Psoas muscle (tissue), 8 donors: ENCODE measurements around the gene SYNDIG1. TPM values are rescaled to one million over a fixed set of nuclear protein-coding genes. Genes with fewer than 3 reads are reported as not detected.

ENCODE experiments used
- ATAC-seq, 4 donors: fragments of 200-7000 bp; cut with Tn5 transposase; one replicate each; pipeline ENCODE4 v1.9.1; 2020; ENCODE audit warnings: moderate library complexity in 3 of 4, mild to moderate bottlenecking in 2 of 4
- DNase-seq, 2 donors: peaks; one replicate each; pipeline ENCODE4 v3.0.0-alpha.2; 2020
- H3K27ac ChIP-seq: fragments of 200-600 bp; one replicate; pipeline ENCODE4 v1.8.0; 2022
- H3K27me3 ChIP-seq, 3 donors: fragments of 200-600 bp in 1 of 3; one replicate each; pipeline versions ENCODE4 v1.6.1 to v1.8.0; 2013 to 2022; ENCODE audit warnings: low read length in 2 of 3, mild to moderate bottlenecking in 2 of 3, moderate library complexity in 1 of 3; ENCODE audit not compliant: insufficient read depth in 3 of 3
- H3K36me3 ChIP-seq, 2 donors: fragments of 200-600 bp in 1 of 2; one replicate each; pipeline versions ENCODE4 v1.6.1 to v1.8.0; 2013 to 2022; ENCODE audit warnings: low read depth in 1 of 2, mild to moderate bottlenecking in 1 of 2, moderate library complexity in 1 of 2; ENCODE audit not compliant: insufficient read depth in 1 of 2
- H3K4me1 ChIP-seq: fragments of 200-600 bp; one replicate; pipeline ENCODE4 v1.8.0; 2022
- H3K4me3 ChIP-seq: fragments of 200-600 bp; one replicate; pipeline ENCODE4 v1.8.0; 2022; ENCODE audit warnings: mild to moderate bottlenecking
- H3K9me3 ChIP-seq: fragments of 200-600 bp; one replicate; pipeline ENCODE4 v1.8.0; 2022
- WGBS, 3 donors: extraction: QIAGEN DNeasy Blood & Tissue Kit; methylation state at CpG; one replicate each; pipeline versions ENCODE4 v1.1.6 to v1.1.7; 2013; 5-methylcytosine and 5-hydroxymethylcytosine counted together
- intact Hi-C, 2 donors: fragments of 100-400 bp; cut with DNase I; formaldehyde crosslinking; loops; one replicate each; pipeline versions ENCODE4 v1.11.0 to v1.14.2; 2022
- polyA plus RNA-seq, 3 donors: library from polyadenylated mRNA; stranded (reverse); fragments of 200-250 nt; gene quantifications; one replicate each; pipeline ENCODE4 v1.2.3, GENCODE V29; 2013
- total RNA-seq, 4 donors: library from RNA; stranded (reverse); fragmentation: NEBNext Ultra II Directional in 2 of 4; extraction: Animal tissue kit (Norgen Biotek cat#: 25700) in 2 of 4; gene quantifications; one replicate each; pipeline versions ENCODE4 v1.2.1 to v1.2.4, GENCODE V29; 2021 to 2023
- TF ChIP-seq, protein P1 (sequence below): fragments of 200-600 bp; IDR thresholded peaks from one replicate; pipeline ENCODE4 v1.8.0; 2022; ENCODE audit warnings: antibody characterized with exemption
- donor health status: healthy with polysubstance abuse.
- donor health status: DM: no; HTN: no; CAD: no; lungs with moderate emphysema.
- donor health status: Bipolar disorder and iron deficiency.
- donor health status: healthy.
- donor health status: DM: yes; HTN: yes; CAD: no.
- donor health status: DM: no; HTN: no; CAD: no.
- donor health status: DM: no; HTN: no; CAD: no.
- donor health status: DM: yes; HTN: yes; CAD: no.

SYNDIG1 gene
- total and polyA plus RNA-seq, 7 donors, result 0.03 to 0.10 TPM; not detected in 5

DNA sequence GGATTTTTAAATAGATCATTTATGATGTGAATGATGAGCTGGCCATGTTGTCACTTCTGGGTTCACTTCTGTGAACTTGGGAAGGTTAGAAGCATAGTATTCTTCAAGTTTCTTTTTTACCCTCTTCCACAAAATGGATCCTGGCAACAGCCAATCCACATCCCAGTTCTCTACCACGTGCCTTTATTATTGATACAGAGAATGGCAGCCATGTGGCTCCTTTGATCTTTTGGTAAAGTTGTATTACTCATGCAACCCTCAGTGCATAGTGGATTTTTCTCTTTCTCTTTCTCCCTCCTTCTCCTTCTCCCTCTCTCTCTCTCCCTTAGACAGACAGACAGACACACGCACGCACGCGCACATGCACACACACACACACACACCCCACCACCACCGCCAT lies 50.0 kb downstream of the SYNDIG1 start:
- intact Hi-C loops, result no loop called here
- 91 to 93% (median 92%) methylated on average over 6 of the region's 6 CpGs for WGBS, 3 donors
- H3K36me3 ChIP-seq, result no peaks in the 10 kb centered on the region
- no peaks in the 10 kb centered on the region for H3K9me3 ChIP-seq
- no peak for DNase-seq
- TF ChIP-seq, protein P1, sequence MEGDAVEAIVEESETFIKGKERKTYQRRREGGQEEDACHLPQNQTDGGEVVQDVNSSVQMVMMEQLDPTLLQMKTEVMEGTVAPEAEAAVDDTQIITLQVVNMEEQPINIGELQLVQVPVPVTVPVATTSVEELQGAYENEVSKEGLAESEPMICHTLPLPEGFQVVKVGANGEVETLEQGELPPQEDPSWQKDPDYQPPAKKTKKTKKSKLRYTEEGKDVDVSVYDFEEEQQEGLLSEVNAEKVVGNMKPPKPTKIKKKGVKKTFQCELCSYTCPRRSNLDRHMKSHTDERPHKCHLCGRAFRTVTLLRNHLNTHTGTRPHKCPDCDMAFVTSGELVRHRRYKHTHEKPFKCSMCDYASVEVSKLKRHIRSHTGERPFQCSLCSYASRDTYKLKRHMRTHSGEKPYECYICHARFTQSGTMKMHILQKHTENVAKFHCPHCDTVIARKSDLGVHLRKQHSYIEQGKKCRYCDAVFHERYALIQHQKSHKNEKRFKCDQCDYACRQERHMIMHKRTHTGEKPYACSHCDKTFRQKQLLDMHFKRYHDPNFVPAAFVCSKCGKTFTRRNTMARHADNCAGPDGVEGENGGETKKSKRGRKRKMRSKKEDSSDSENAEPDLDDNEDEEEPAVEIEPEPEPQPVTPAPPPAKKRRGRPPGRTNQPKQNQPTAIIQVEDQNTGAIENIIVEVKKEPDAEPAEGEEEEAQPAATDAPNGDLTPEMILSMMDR, result no peak
- H3K4me3 ChIP-seq, result no peak overlapping the region
- no peaks in the 10 kb centered on the region for H3K27me3 ChIP-seq
- no peak for ATAC-seq
- H3K4me1 ChIP-seq, result no peaks in the 10 kb centered on the region
- H3K27ac ChIP-seq, result no peak overlapping the region

DNA sequence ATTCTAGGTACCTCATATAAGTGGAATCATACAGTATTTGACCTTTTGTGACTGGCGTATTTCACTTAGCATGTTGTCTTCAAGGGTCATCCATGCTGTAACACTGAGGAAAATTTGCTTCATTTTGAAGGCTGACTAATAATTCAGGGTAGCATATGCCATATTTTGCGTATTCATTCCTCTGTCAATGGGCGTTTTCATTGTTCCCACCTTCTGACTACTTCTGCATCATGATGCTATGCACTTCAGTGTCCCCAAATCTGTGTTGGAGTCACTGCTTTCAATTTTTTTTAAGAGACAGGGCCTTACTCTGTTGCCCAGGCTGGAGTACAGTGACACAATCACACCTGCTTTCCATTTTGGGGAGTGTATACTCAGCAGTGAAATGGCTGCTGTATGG lies 51.6 kb downstream of the SYNDIG1 start:
- Histone ChIP-seq H3K4me1 (no peaks in the 10 kb centered on the region), H3K27ac (no peak overlapping the region), H3K9me3 (no peaks in the 10 kb centered on the region), H3K36me3 (no peaks in the 10 kb centered on the region), H3K4me3 (no peak overlapping the region), H3K27me3 (no peaks in the 10 kb centered on the region)
- DNase-seq, result no peak
- intact Hi-C loops, result no loop called here
- 89 to 93% (median 90%) methylated on average over 3 of the region's 3 CpGs for WGBS, 3 donors
- TF ChIP-seq, protein P1, result no peak
- no peak for ATAC-seq

DNA sequence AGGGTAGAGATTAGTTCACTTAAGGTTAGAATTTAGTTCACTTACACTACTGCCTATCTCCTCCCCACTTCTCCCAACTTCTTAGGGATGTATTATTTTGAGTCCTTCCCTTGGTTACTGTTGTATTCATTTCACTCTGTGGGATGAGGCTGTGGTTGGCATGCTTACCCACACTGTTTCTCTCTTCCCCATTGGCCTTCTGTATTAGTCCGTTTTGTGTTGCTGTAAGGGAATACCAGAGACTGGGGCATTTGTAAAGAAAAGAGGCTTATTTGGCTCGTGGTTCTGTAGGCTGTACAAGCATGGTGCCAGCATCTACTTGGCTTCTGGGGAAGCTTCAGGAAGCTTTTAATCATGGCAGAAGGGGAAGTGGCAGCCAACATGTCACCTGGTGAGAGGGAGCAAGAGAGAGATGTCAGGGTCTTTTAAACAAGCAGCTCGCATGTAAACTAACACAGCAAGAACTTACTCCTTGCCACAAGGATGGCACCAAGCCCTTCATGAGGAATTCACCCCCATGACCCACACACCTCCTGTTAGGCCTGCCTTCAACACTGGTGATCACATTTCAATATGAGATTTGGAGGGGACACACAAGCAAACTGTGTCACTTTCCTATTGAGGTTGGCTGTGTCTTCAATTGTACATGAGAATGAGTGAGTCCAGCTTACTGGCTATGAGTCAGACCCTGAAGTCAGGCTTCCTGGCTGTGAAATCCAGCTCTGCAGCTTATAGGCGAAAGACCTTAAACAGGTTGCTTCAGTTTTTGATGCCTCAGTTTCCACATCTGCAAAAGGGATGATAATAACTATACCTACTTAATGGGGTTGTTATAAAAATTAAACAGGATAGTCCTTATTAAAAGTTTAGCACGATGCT lies 53.3 kb downstream of the SYNDIG1 start:
- TF ChIP-seq, protein P1, result no peak
- intact Hi-C loops, result no loop called here
- no peak for ATAC-seq
- H3K27ac ChIP-seq, result no peak overlapping the region
- H3K36me3 ChIP-seq, result no peaks in the 10 kb centered on the region
- no peak overlapping the region for H3K4me3 ChIP-seq
- no peak for DNase-seq
- no peaks in the 10 kb centered on the region for H3K27me3 ChIP-seq
- no peaks in the 10 kb centered on the region for H3K9me3 ChIP-seq
- WGBS, 3 donors, result 88 to 90% (median 89%) methylated on average over 5 of the region's 5 CpGs
- H3K4me1 ChIP-seq, result no peaks in the 10 kb centered on the region

DNA sequence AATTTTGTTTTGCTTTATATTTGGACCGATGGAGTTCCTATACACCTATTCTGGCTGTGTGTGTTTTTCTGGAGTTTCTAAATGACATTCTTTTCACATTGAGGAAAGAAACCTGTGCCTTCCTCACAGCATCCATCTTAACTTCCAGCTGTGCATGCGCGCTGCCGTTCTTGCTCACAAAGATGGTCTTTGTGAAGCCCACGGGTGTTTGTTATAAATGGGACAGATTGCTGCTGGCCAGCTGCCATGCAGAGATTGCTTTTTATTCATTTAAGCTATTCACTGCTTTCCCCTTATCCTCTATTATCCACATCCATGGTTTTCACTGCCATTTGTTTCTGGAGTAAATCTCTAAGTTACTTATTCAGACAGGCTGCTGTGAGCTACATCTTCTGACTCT lies 54.2 kb downstream of the SYNDIG1 start:
- no peak overlapping the region for H3K4me3 ChIP-seq
- DNase-seq (no peak), ATAC-seq (no peak)
- H3K27ac ChIP-seq, result no peak overlapping the region
- H3K4me1 ChIP-seq, result no peaks in the 10 kb centered on the region
- 43 to 53% (median 48%) methylated on average over 5 of the region's 5 CpGs for WGBS, 3 donors
- no peaks in the 10 kb centered on the region for H3K9me3 ChIP-seq
- no peaks in the 10 kb centered on the region for H3K27me3 ChIP-seq
- intact Hi-C loops, result no loop called here
- TF ChIP-seq, protein P1, result no peak
- H3K36me3 ChIP-seq, result no peaks in the 10 kb centered on the region
